Measurements from ENCODE around the gene WFS1. TPM values are rescaled to one million over a fixed set of nuclear protein-coding genes. Genes with fewer than 3 reads are reported as not detected.
A peak's percentile ranks its signal among the peaks of the same experiment; 100 is the strongest.

WFS1 gene
- total and polyA plus RNA-seq, 10 donors = 4.9 to 62.2 (median 34.8) TPM

- peaks cover 0 to 30% (median 0%) of the 10 kb centered on the region in 6 donors for H3K36me3 ChIP-seq
- TF ChIP-seq CTCF (IDR thresholded peaks at IDR 0.05 in 8 of 11, conservative IDR thresholded peaks at IDR 0.05 in 3 of 11) (no peak), POLR2A (IDR thresholded peaks at IDR 0.05) (no peak), POLR2AphosphoS5 (IDR thresholded peaks at IDR 0.05) (no peak)
- 50 to 55% (median 51%) methylated on average over 17 to 21 of the region's 21 CpGs for WGBS, 5 donors
- H3K27me3 ChIP-seq (replicated peaks in 1 of 7) = no peaks in the 10 kb centered on the region
- peak overlapping the region in 3 of 8 donors; percentile 32 to 58 (median 36) for H3K4me3 ChIP-seq
- no peak for DNase-seq
- intact Hi-C loops (cut with DNase I; ENCODE audit: low total_unique reads) = no loop called here
- peak overlapping the region; percentile 4 to 84 (median 66) for H3K27ac ChIP-seq
- no peaks in the 10 kb centered on the region for H3K9me3 ChIP-seq
- peaks cover 50 to 99% (median 85%) of the 10 kb centered on the region in 6 donors for H3K4me1 ChIP-seq
Observed at GRCh38 chr4:6277935-6278800, 8.5 kb downstream of the WFS1 start.

- TF ChIP-seq POLR2A (IDR thresholded peaks at IDR 0.05) = no peak
- TF ChIP-seq POLR2AphosphoS5 (IDR thresholded peaks at IDR 0.05) = peak; percentile 73 to 86 (median 80)
- no peak for TF ChIP-seq CTCF (IDR thresholded peaks at IDR 0.05 in 8 of 11, conservative IDR thresholded peaks at IDR 0.05 in 3 of 11)
- Histone ChIP-seq H3K36me3 (peaks cover 0 to 30% (median 0%) of the 10 kb centered on the region in 6 donors), H3K27me3 (replicated peaks in 1 of 7) (no peaks in the 10 kb centered on the region), H3K9me3 (no peaks in the 10 kb centered on the region), H3K4me3 (peak overlapping the region in 2 of 8 donors; percentile 36 to 58), H3K27ac (peak overlapping the region in 6 of 8 donors; percentile 4 to 84 (median 76)), H3K4me1 (peaks cover 50 to 99% (median 83%) of the 10 kb centered on the region in 6 donors)
- 4 to 17% (median 9%) methylated on average over 8 to 10 of the region's 10 CpGs for WGBS, 5 donors
- intact Hi-C loops (cut with DNase I; ENCODE audit: low total_unique reads) = no loop called here
- DNase-seq = no peak
Observed at GRCh38 chr4:6278801-6279197, 9.1 kb downstream of the WFS1 start.

- H3K27me3 ChIP-seq (replicated peaks in 1 of 7) = no peaks in the 10 kb centered on the region
- WGBS, 5 donors = 69 to 85% (median 75%) methylated on average over 8 to 14 of the region's 14 CpGs
- peaks cover 50 to 94% (median 81%) of the 10 kb centered on the region in 6 donors for H3K4me1 ChIP-seq
- TF ChIP-seq POLR2A (IDR thresholded peaks at IDR 0.05) = no peak
- TF ChIP-seq CTCF (IDR thresholded peaks at IDR 0.05 in 8 of 11, conservative IDR thresholded peaks at IDR 0.05 in 3 of 11) = no peak
- no peak for TF ChIP-seq POLR2AphosphoS5 (IDR thresholded peaks at IDR 0.05)
- H3K4me3 ChIP-seq = peak overlapping the region in 1 of 8 donors; percentile 58
- H3K36me3 ChIP-seq = peaks cover 0 to 30% (median 0%) of the 10 kb centered on the region in 6 donors
- intact Hi-C loops (cut with DNase I; ENCODE audit: low total_unique reads) = no loop called here
- H3K27ac ChIP-seq = peak overlapping the region in 5 of 8 donors; percentile 56 to 84 (median 77)
- H3K9me3 ChIP-seq = no peaks in the 10 kb centered on the region
- DNase-seq = no peak
Observed at GRCh38 chr4:6279582-6280289, 10.1 kb downstream of the WFS1 start.
